Loucy (cell line): Measurements from ENCODE around the gene CEP104.

Experiments
- CTCF ChIP-seq: fragments of 200-600 bp; sonication (generic); conservative IDR thresholded peaks from 2 replicates; pipeline ENCODE4 v1.5.1; 2014; ENCODE audit warnings: mild to moderate bottlenecking, antibody characterized with exemption, low read length
- EZH2phosphoT487 ChIP-seq: fragments of 200-600 bp; IDR thresholded peaks from 2 replicates; pipeline ENCODE4 v1.6.1; 2018; ENCODE audit warnings: antibody characterized with exemption, mild to moderate bottlenecking, moderate library complexity, borderline replicate concordance

- TF ChIP-seq CTCF (no peak), EZH2phosphoT487 (no peak)
Observed at GRCh38 chr1:3865606-3866160, 8.7 kb upstream of the CEP104 start.
